Smooth muscle cell (in vitro differentiated cells): ENCODE measurements around the gene PRDM12. TPM values are rescaled to one million over a fixed set of nuclear protein-coding genes. Genes with fewer than 3 reads are reported as not detected.

ENCODE experiments used
- DNase-seq: peaks from one replicate; lab custom pipeline; 2025; ENCODE audit not compliant: unreplicated experiment; lab: John Stamatoyannopoulos, UW
- H2AFZ ChIP-seq: fragments of 200-600 bp; sonication (generic); 2 replicates; pipeline ENCODE4 v1.6.0; 2016; ENCODE audit warnings: antibody characterized with exemption, low read depth, mild to moderate bottlenecking
- H3F3A ChIP-seq: fragments of 200-600 bp; sonication (generic); 2 replicates; pipeline ENCODE4 v1.6.0; 2017; ENCODE audit warnings: antibody characterized with exemption, low read depth
- H3K27ac ChIP-seq: fragments of 200-600 bp; sonication (generic); 2 replicates; pipeline ENCODE4 v1.5.1; 2016; ENCODE audit warnings: low read depth, mild to moderate bottlenecking
- H3K27me3 ChIP-seq: fragments of 200-600 bp; sonication (generic); 2 replicates; pipeline ENCODE4 v1.6.1; 2016; ENCODE audit warnings: low read depth, mild to moderate bottlenecking
- H3K36me3 ChIP-seq: fragments of 200-600 bp; sonication (generic); 2 replicates; pipeline ENCODE4 v1.5.1; 2016; ENCODE audit warnings: low read depth
- H3K4me1 ChIP-seq: fragments of 200-600 bp; sonication (generic); 2 replicates; pipeline ENCODE4 v1.5.1; 2016; ENCODE audit warnings: low read depth
- H3K4me2 ChIP-seq: fragments of 200-600 bp; sonication (generic); 2 replicates; pipeline ENCODE4 v1.6.0; 2016; ENCODE audit warnings: mild to moderate bottlenecking
- H3K4me3 ChIP-seq: fragments of 200-600 bp; sonication (generic); 2 replicates; pipeline ENCODE4 v1.5.1; 2016; ENCODE audit warnings: mild to moderate bottlenecking
- H3K79me2 ChIP-seq: fragments of 200-600 bp; sonication (generic); 2 replicates; pipeline ENCODE4 v1.6.0; 2016; ENCODE audit warnings: low read depth, mild to moderate bottlenecking
- H3K9ac ChIP-seq: fragments of 200-600 bp; sonication (generic); 2 replicates; pipeline ENCODE4 v1.6.0; 2016; ENCODE audit warnings: low read depth
- H3K9me3 ChIP-seq: fragments of 200-600 bp; sonication (generic); replicated peaks from 2 replicates; pipeline ENCODE4 v1.5.1; 2016; ENCODE audit warnings: low read depth
- H4K20me1 ChIP-seq: fragments of 200-600 bp; sonication (generic); 2 replicates; pipeline ENCODE4 v1.6.0; 2016; ENCODE audit warnings: low read depth
- WGBS: methylation state at CpG from one replicate; pipeline ENCODE4 v1.1.7; 2016; ENCODE audit warnings: low lambda C conversion rate; 5-methylcytosine and 5-hydroxymethylcytosine counted together
- polyA plus RNA-seq: library from polyadenylated mRNA; unstranded; fragments of >200 nt; fragmentation: Nextera tagmentation; extraction: Ambion mirVana; gene quantifications from 2 replicates; pipeline ENCODE4 v1.2.1, GENCODE V29; 2016
- total RNA-seq: library from RNA; depleted of rRNA; stranded (reverse); fragments of >200 nt; gene quantifications from 2 replicates; pipeline ENCODE4 v1.2.3, GENCODE V29; 2014
- TF ChIP-seq, protein P1 (sequence below): fragments of 200-600 bp; sonication (generic); IDR thresholded peaks from 2 replicates; pipeline ENCODE4 v1.5.1; 2017; ENCODE audit warnings: borderline replicate concordance, mild to moderate bottlenecking, antibody characterized with exemption; ENCODE audit not compliant: insufficient read depth, poor library complexity, severe bottlenecking

PRDM12 gene
- total and polyA plus RNA-seq, 2 experiments from 2014 or later, result not detected

DNA sequence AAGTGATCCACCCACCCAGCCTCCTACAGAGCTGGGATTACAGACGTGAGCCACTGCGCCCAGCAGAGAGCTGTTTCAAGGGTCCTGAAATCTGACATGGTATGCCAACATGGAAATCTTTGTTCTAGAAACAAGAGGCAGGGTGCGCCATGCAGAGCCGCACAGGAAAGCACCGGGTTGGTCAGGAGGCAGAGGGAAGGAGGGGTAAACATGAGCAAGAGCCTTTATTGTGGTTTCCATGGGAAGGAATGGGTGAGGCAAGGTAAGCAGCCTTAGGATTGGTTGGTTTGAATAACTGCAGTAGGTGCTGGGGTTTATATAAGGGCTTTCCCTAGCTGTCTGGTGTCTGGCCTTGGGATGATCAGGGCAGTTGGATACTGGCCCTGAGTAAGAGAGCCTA is 23.7 kb downstream of the PRDM12 start:
- WGBS, result 90% methylated on average over 5 of the region's 5 CpGs
- H3K9ac ChIP-seq, result no peak overlapping the region
- H3K4me2 ChIP-seq, result no peak overlapping the region
- H2AFZ ChIP-seq, result no peak overlapping the region
- no peak for DNase-seq
- no peak overlapping the region for H3K27ac ChIP-seq
- TF ChIP-seq, protein P1, sequence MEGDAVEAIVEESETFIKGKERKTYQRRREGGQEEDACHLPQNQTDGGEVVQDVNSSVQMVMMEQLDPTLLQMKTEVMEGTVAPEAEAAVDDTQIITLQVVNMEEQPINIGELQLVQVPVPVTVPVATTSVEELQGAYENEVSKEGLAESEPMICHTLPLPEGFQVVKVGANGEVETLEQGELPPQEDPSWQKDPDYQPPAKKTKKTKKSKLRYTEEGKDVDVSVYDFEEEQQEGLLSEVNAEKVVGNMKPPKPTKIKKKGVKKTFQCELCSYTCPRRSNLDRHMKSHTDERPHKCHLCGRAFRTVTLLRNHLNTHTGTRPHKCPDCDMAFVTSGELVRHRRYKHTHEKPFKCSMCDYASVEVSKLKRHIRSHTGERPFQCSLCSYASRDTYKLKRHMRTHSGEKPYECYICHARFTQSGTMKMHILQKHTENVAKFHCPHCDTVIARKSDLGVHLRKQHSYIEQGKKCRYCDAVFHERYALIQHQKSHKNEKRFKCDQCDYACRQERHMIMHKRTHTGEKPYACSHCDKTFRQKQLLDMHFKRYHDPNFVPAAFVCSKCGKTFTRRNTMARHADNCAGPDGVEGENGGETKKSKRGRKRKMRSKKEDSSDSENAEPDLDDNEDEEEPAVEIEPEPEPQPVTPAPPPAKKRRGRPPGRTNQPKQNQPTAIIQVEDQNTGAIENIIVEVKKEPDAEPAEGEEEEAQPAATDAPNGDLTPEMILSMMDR, result no peak
- H3K4me3 ChIP-seq, result no peak overlapping the region
- no peaks in the 10 kb centered on the region for H3K9me3 ChIP-seq
- H3K36me3 ChIP-seq, result no peaks in the 10 kb centered on the region
- H4K20me1 ChIP-seq, result no peaks in the 10 kb centered on the region
- no peaks in the 10 kb centered on the region for H3K79me2 ChIP-seq
- peaks cover 8% of the 10 kb centered on the region for H3F3A ChIP-seq
- peaks cover 10% of the 10 kb centered on the region for H3K4me1 ChIP-seq
- H3K27me3 ChIP-seq, result no peaks in the 10 kb centered on the region

DNA sequence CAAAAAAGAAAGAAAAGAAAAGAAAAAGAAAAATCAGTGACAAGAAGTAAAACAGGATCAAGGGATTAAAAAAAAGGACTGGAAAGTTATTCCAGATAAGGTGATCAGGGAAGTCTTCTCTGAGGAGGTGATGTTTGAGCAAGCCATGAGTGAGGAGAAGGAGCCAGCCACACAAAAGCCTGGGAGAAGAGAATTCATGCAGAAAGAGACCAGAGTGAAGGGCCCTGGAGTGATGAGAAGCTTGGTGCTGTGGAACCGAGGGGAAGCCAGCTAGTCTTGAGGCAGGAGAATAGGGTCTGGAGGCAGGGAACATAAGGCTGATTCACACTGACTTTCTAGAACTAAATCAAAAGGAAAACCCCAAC is 25.2 kb downstream of the PRDM12 start:
- Histone ChIP-seq H2AFZ (peak overlapping the region; percentile 69), H3K4me1 (peaks cover 10% of the 10 kb centered on the region), H3K9ac (no peak overlapping the region), H4K20me1 (no peaks in the 10 kb centered on the region), H3K27me3 (no peaks in the 10 kb centered on the region), H3K9me3 (no peaks in the 10 kb centered on the region), H3K4me2 (no peak overlapping the region), H3K27ac (no peak overlapping the region), H3K4me3 (peak overlapping the region; percentile 16), H3K36me3 (no peaks in the 10 kb centered on the region), H3F3A (peaks cover 9% of the 10 kb centered on the region), H3K79me2 (peaks cover 9% of the 10 kb centered on the region)
- TF ChIP-seq, protein P1, result no peak
- WGBS, result 92% methylated on average over 1 of the region's 1 CpG
- no peak for DNase-seq

DNA sequence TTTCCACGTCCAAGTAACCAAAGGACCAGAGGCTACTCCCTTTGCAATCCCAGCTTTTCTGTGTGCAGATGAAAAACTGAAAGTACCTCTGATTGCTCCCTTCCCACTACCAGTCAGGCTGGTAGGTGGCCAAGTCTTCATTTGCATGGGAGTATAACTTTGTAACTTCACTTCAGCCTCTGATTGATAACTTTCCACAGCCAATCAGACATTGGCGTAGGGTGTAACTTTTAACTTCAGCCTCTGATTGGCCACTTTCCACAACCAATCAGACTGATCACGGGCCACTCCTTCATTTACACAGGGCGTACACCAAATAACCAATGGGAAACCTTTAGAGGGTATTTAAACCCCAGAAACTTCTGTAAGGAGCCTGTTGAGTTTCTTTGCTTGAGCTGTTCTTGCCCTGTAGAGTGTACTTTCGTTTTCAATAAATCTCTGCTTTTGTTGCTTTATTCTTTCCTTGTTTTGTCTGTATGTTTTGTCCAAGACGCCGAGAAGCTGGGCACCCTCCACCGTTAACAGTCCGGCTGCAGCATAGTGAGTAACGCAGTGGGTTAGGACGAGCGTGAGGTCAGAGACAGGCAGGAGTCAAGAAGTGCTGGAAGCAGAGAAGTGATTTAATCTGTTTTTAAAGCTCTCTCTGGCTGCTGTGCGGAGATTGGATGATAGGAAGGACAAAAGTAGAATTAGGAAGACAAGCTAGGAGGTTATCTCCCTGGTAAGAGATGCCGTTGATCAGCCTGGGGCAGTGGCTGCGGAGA is 25.7 kb downstream of the PRDM12 start:
- TF ChIP-seq, protein P1, result no peak
- Histone ChIP-seq H3K9me3 (no peaks in the 10 kb centered on the region), H3K9ac (no peak overlapping the region), H3F3A (peaks cover 9% of the 10 kb centered on the region), H3K4me1 (peaks cover 10% of the 10 kb centered on the region), H3K4me3 (peak overlapping the region; percentile 17), H3K79me2 (peaks cover 15% of the 10 kb centered on the region), H3K4me2 (peak overlapping the region; percentile 51), H3K36me3 (no peaks in the 10 kb centered on the region), H2AFZ (peak overlapping the region; percentile 69), H3K27ac (no peak overlapping the region), H3K27me3 (no peaks in the 10 kb centered on the region), H4K20me1 (no peaks in the 10 kb centered on the region)
- 66% methylated on average over 15 of the region's 15 CpGs for WGBS
- DNase-seq, result no peak

DNA sequence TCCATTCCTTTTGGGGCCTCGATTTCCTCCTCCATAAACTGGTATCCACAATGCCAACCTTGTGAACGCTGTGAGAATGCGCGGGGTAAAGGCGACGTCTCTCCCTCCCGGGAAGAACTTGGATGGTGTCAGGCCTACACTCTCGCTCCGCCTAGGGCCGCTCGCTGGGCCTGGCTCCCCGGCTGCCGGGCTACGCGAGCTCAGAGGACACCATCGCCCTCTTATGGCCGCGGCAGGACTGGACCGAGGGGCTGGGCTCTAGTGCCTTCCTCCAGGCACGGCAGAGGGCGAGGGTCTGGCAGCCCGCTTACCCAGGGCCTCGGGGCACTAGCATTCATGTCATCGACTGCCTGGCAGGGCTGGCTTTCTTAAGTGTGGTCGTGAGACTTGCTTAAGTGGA is 27.9 kb downstream of the PRDM12 start:
- Histone ChIP-seq H3K4me2 (peak overlapping the region; percentile 86), H3K27ac (peak overlapping the region; percentile 74), H2AFZ (peak overlapping the region; percentile 96), H3K79me2 (peaks cover 18% of the 10 kb centered on the region), H3K9me3 (no peaks in the 10 kb centered on the region), H3K36me3 (no peaks in the 10 kb centered on the region), H4K20me1 (no peaks in the 10 kb centered on the region), H3K9ac (peak overlapping the region; percentile 63), H3K4me3 (peak overlapping the region; percentile 60), H3F3A (peaks cover 9% of the 10 kb centered on the region), H3K27me3 (no peaks in the 10 kb centered on the region), H3K4me1 (peaks cover 10% of the 10 kb centered on the region)
- TF ChIP-seq, protein P1, result peak; percentile 56
- DNase-seq, result peak; percentile 28
- WGBS, result 4% methylated on average over 24 of the region's 25 CpGs
